Heart left ventricle (tissue), 13 donors: ENCODE data around the gene ZNF423.

Experiments used
- CTCF ChIP-seq, 12 donors: fragments of 200-600 bp; sonication (generic) in 4 of 12; IDR thresholded peaks; one replicate each; pipeline versions ENCODE4 v1.5.0 to v1.8.0; 2018 to 2022; ENCODE audit warnings: antibody characterized with exemption in 12 of 12, mild to moderate bottlenecking in 5 of 12
- POLR2A ChIP-seq, 2 donors: fragments of 450-650 bp; IDR thresholded peaks; one replicate each; pipeline ENCODE4 v1.6.1; 2017; ENCODE audit warnings: antibody characterized with exemption in 2 of 2, mild to moderate bottlenecking in 2 of 2, moderate library complexity in 2 of 2
- donor health status: ischemic (EF 13 %, LVEDD 7.1; RV severe dilation, severe dysfunction).
- donor health status: DM: no; HTN: yes; CAD: no.
- donor health status: DM: no; HTN: no; CAD: no.
- donor health status: ischemic (EF 25% LVEDD 6.9; RV normal size, moderate dysfunction).
- donor health status: ischemic (EF 25% LVEDD 5.7; RV mildly dilated, moderate dysfunction).
- donor health status: ischemic (EF 35%, LVEDD 5.7; RV mildly dilated, moderate dysfunction).
- donor health status: nonischemic (EF 11% LVEDD 7.7; RV severe dilation, severe dysfunction).
- donor health status: DM: yes; HTN: yes; CAD: no.
- donor health status: PGD.
- donor health status: ischemic (EF 29% LVEDD 5.4; RV normal size, mild dysfunction).
- donor health status: nonischemic (EF 23%, LVEDD 6.1; RV moderate dilation, normal function).

GRCh38 chr16:49490321-49490705 is 365.6 kb downstream of the ZNF423 start:
- TF ChIP-seq CTCF (IDR thresholded peaks at IDR 0.05): no peak
- TF ChIP-seq POLR2A (IDR thresholded peaks at IDR 0.05): no peak
